Measurements from ENCODE around the gene LTA4H. TPM values are rescaled to one million over a fixed set of nuclear protein-coding genes. Genes with fewer than 3 reads are reported as not detected.
A peak's percentile ranks its signal among the peaks of the same experiment; 100 is the strongest.

Gene LTA4H
- polyA plus RNA-seq, 1 experiment: 93.6 TPM

GRCh38 chr12:95999484-95999883 lies 35.9 kb downstream of the LTA4H start:
- Histone ChIP-seq H3K4me3 (ENCODE audit: low read depth, low read length) (no peak overlapping the region), H3K27ac (ENCODE audit: low read depth, low read length) (no peak overlapping the region), H3K9me3 (ENCODE audit: control insufficient read depth, insufficient read depth, low read length) (peaks cover 4% of the 10 kb centered on the region; the same call in 1 of the 2 replicates), H3K27me3 (ENCODE audit: control insufficient read depth, insufficient read depth, low read length) (no peaks in the 10 kb centered on the region)
- POLR2A ChIA-PET: interaction anchor here (0.6 kb wide), 1 partner anchor 115 kb away, joined by 5 read pairs; no protein-coding TSS in a partner anchor
- no peak for TF ChIP-seq CTCF (IDR thresholded peaks at IDR 0.05; ENCODE audit: low read depth, low read length)
- DNase-seq (ENCODE audit: low read depth, low spot score): no peak
- CTCF ChIA-PET: interaction anchor here (0.5 to 3.7 kb wide), 21 partner anchors 8 to 518 kb away, joined by 3 to 61 read pairs (median 5); no protein-coding TSS in a partner anchor

GRCh38 chr12:95998611-95999286 lies 36.6 kb downstream of the LTA4H start:
- Histone ChIP-seq H3K27ac (ENCODE audit: low read depth, low read length) (no peak overlapping the region), H3K9me3 (ENCODE audit: control insufficient read depth, insufficient read depth, low read length) (peaks cover 4% of the 10 kb centered on the region; the same call in 1 of the 2 replicates), H3K4me3 (ENCODE audit: low read depth, low read length) (no peak overlapping the region), H3K27me3 (ENCODE audit: control insufficient read depth, insufficient read depth, low read length) (peaks cover 2% of the 10 kb centered on the region)
- ChIA-PET POLR2A (no interaction called here), CTCF (interaction anchor here (0.5 to 3.7 kb wide), 36 partner anchors 8 to 1778 kb away, joined by 3 to 61 read pairs (median 4); no protein-coding TSS in a partner anchor)
- peak; percentile 65 for TF ChIP-seq CTCF (IDR thresholded peaks at IDR 0.05; ENCODE audit: low read depth, low read length)
- DNase-seq (ENCODE audit: low read depth, low spot score): peak; percentile 10

- Histone ChIP-seq H3K4me3 (ENCODE audit: low read depth, low read length) (no peak overlapping the region), H3K27ac (ENCODE audit: low read depth, low read length) (no peak overlapping the region), H3K9me3 (ENCODE audit: control insufficient read depth, insufficient read depth, low read length) (peaks cover 4% of the 10 kb centered on the region; the same call in 1 of the 2 replicates), H3K27me3 (ENCODE audit: control insufficient read depth, insufficient read depth, low read length) (peaks cover 3% of the 10 kb centered on the region)
- ChIA-PET CTCF (interaction anchor here (0.5 to 3.7 kb wide), 28 partner anchors 9 to 1777 kb away, joined by 3 to 61 read pairs (median 4); no protein-coding TSS in a partner anchor), POLR2A (no interaction called here)
- no peak for TF ChIP-seq CTCF (IDR thresholded peaks at IDR 0.05; ENCODE audit: low read depth, low read length)
- DNase-seq (ENCODE audit: low read depth, low spot score): no peak
Measured at GRCh38 chr12:95997911-95998510, 37.4 kb downstream of the LTA4H start.

- POLR2A ChIA-PET: no interaction called here
Measured at GRCh38 chr12:95997276-95997675, 38.1 kb downstream of the LTA4H start.

More at GRCh38 chr12:95997276-95997675, 38.1 kb downstream of the LTA4H start:
- no peak for DNase-seq (ENCODE audit: low read depth, low spot score)
- peaks cover 4% of the 10 kb centered on the region; the same call in 1 of the 2 replicates for H3K9me3 ChIP-seq (ENCODE audit: control insufficient read depth, insufficient read depth, low read length)
- H3K4me3 ChIP-seq (ENCODE audit: low read depth, low read length): no peak overlapping the region
- H3K27me3 ChIP-seq (ENCODE audit: control insufficient read depth, insufficient read depth, low read length): peaks cover 6% of the 10 kb centered on the region
- CTCF ChIA-PET: interaction anchor here (0.5 to 2.3 kb wide), 6 partner anchors 10 to 520 kb away, joined by 3 to 6 read pairs (median 3); no protein-coding TSS in a partner anchor
- no peak for TF ChIP-seq CTCF (IDR thresholded peaks at IDR 0.05; ENCODE audit: low read depth, low read length)
- no peak overlapping the region for H3K27ac ChIP-seq (ENCODE audit: low read depth, low read length)

All from AG04450 (cell line).